ENCODE measurements around the gene TAOK2. TPM values are rescaled to one million over a fixed set of nuclear protein-coding genes. Genes with fewer than 3 reads are reported as not detected.

Gene TAOK2
- polyA plus RNA-seq, 1 donor from 2014 or later: 7.6 TPM

DNA sequence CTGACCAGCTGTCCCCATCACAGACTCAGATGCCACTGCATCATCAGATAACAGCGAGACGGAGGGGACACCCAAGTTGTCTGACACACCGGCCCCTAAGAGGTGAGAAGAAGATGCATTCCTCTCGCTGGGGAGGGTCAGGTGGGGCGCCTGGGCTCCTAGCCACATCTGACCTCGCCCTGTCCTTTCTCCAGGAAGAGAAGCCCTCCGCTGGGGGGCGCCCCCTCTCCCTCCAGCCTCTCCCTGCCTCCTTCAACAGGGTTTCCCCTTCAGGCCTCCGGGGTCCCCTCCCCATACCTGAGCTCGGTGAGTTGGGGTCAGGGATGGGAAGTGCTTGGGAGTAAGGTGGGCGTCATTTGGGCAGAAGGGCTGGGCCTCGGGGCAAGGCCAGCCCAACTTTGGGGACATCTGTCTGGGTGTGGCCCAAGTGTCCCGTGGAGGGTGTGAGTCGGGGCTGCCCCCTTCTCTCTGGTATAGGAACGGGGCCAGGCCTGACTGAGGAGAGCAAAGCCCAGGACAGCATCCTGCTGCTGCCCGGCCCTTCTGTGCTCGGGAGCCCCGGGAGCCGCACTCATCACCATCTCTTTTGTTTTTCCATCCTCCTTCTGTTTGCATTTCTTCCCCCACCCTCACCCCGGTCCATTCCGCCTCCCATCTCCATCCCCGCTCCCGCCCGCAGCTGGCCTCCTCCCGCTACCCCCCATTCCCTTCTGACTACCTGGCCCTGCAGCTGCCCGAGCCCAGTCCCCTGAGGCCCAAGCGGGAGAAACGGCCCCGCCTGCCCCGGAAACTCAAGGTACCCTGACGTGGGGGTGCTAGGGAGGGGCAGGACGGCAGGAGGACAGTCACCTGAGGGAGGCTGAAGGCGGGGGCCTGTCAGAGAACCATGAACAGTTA lies 27.3 kb downstream of the TAOK2 start:
- H3K9me3 Mint-ChIP-seq: no peaks in the 10 kb centered on the region
- H3K27ac Mint-ChIP-seq: no peak overlapping the region
- H3K27me3 Mint-ChIP-seq: no peaks in the 10 kb centered on the region
- peaks cover 6 to 20% (median 15%) of the 10 kb centered on the region in 3 donors for H3K4me1 Mint-ChIP-seq
- H3K4me3 Mint-ChIP-seq: no peak overlapping the region
- no peaks in the 10 kb centered on the region for H3K36me3 Mint-ChIP-seq

DNA sequence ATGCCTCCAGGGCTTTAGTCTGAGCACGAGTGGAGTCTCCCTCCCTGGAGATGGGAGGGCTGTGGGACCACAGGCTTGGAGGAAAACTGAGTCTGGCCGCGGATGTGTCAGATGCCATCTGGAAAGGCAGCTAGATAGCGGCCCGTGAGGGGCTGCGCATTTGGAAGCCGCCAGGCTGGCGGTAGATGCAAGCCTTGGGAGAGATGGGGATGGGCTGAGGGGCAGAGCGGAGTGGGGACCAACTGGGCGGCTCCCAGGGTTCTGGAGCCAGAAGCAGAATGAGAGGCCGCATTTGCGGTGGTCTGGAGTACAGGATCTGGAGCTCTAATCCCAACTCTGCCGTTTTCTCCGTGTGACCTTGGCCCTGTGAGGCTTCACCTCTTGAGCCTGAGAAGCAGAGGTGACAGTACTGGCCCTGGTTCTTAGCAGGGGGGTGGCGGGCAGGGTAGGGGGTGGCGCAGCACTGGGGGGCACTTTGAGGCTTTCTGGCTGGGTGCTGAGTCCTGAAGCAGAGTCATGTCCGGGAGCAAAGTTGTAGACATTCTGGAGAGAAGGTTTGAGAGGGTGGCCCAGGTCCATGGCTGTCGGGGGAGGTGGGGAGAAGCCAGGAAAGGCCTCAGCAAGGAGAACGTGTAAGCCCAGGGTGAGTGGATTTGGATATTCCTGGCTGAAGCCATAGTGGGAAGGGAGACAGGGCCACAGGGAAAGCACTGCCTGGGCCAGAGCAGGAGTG lies 29.1 kb downstream of the TAOK2 start:
- Mint-ChIP-seq H3K27ac (peak overlapping the region in 1 of 3 donors; percentile 93), H3K4me1 (peaks cover 0 to 10% (median 9%) of the 10 kb centered on the region in 3 donors), H3K4me3 (no peak overlapping the region), H3K36me3 (peaks cover 2% of the 10 kb centered on the region), H3K9me3 (no peaks in the 10 kb centered on the region), H3K27me3 (no peaks in the 10 kb centered on the region)

DNA sequence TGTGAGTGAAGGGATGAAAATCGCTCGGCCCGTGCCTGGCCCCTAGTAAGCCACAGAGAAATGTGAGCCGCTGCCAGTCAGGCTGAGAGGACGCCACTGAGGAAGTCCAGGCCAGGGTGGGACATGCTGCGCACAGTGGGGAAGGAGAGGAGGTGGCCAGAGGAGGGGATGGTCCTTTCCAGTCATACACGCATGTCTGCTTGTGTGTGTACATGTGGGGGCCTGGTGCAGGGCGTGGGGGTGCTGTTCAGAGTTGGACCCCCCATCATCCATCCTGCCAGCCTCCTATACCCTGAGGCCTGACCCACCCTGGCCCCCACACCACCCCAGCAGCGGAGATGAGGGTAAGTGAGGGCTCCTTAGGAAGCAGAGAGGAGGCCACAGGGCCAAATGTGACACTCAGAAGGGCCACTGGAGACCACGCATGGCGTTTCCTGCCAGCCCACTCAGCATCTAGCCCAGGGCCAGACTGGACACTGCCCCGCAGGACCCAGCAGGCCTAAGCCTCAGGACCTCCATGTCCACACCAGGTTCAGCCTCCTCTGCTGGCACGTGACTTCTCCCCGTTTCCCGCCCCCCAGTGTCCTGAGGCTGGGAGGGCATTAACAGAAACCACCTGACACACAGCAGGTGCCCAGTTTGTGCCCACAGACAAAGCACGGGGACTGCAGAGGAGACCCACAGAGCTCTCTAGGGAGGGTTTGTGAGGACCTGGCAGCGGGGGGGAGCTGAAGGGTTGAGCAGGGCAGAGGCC lies 30.2 kb downstream of the TAOK2 start:
- H3K4me3 Mint-ChIP-seq: no peak overlapping the region
- H3K36me3 Mint-ChIP-seq: peaks cover 2% of the 10 kb centered on the region
- H3K9me3 Mint-ChIP-seq: no peaks in the 10 kb centered on the region
- H3K4me1 Mint-ChIP-seq: peaks cover 0 to 5% (median 5%) of the 10 kb centered on the region in 3 donors
- no peaks in the 10 kb centered on the region for H3K27me3 Mint-ChIP-seq
- H3K27ac Mint-ChIP-seq: peak overlapping the region in 1 of 3 donors; percentile 93

DNA sequence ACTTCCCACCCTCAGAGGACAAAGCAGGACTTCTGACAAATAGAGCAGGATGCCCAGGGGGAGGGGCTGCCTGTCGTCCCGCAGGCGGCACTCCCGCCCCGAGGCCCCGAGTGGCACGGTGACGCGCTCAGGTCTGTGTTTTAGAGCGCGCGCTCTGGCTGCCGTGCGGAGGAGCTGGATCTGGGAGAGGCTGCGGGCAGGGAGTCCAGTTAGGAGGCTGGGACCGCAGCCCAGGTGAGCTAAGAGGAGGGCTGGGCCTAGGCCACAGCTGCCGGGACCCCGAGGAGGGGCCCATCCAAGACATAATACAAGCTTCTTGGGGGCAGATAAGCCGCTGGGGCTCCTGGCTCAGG lies 30.7 kb downstream of the TAOK2 start:
- no peak overlapping the region for H3K27ac Mint-ChIP-seq
- peaks cover 2% of the 10 kb centered on the region for H3K36me3 Mint-ChIP-seq
- peaks cover 0 to 4% (median 2%) of the 10 kb centered on the region in 3 donors for H3K4me1 Mint-ChIP-seq
- H3K4me3 Mint-ChIP-seq: no peak overlapping the region
- no peaks in the 10 kb centered on the region for H3K9me3 Mint-ChIP-seq
- H3K27me3 Mint-ChIP-seq: peaks cover 1% of the 10 kb centered on the region

DNA sequence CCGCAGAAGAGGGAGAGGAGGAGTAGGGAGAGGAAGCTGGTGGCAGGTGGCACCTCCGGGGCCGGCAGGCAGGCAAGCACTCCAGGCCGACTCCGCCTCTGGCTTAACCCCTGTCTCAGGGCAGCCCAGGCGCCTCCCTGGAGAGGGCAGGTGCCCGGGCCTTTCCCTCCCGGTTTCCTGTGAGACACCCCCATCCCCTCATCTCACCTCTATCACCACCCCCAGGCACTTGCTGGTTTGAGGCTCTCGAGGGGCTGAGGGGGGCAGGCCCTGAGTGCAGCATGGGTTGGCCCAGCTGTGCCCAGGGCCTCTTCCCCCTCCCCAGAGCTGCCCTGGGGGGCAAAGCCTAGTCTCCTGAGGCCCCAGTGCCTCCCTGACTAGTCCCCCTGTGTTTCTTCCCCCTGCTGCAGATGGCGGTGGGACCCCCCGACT lies 31.2 kb downstream of the TAOK2 start:
- no peak overlapping the region for H3K27ac Mint-ChIP-seq

DNA sequence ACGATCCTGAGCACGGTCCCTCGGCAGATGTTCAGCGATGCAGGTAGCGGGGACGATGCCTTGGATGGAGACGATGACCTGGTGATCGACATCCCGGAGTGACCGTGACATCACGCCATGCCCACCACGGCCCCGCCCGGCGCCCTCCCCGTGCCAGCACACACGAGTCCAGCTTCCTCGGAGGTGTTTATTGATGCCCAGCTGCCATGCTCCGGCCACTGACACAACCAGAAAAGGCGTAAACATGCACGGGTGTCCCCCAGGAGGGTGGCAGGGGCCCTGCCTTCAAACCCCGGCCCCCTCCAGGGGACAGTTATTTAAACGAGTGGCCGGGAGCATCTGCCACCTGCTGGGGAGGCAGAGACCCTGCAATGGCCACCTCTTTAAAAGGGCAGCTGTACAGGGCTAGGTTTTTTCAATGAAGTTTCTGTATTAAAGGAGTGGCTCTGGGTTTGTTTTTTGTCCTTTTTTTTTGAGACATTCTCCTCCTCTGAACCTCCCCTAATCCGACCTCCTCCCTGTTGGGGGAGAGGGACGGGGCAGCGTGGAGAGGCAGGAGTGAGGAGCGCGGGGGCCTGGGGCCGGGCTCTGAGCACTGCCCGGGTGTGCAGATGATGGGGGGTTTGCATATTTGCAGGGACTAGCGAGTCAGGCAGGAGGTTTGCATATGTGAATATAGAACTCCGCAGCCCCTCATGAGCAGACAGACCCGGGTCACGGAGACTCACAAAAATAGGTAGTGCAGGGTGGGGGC lies 31.9 kb downstream of the TAOK2 start:
- Mint-ChIP-seq H3K27ac (no peak overlapping the region), H3K4me3 (no peak overlapping the region), H3K27me3 (peaks cover 9% of the 10 kb centered on the region), H3K4me1 (no peaks in the 10 kb centered on the region), H3K9me3 (no peaks in the 10 kb centered on the region), H3K36me3 (peaks cover 2% of the 10 kb centered on the region)

More for the DNA sequence above, 31.2 kb downstream of the TAOK2 start:
- no peak overlapping the region for H3K4me3 Mint-ChIP-seq
- no peaks in the 10 kb centered on the region for H3K9me3 Mint-ChIP-seq
- peaks cover 2% of the 10 kb centered on the region for H3K36me3 Mint-ChIP-seq
- H3K4me1 Mint-ChIP-seq: no peaks in the 10 kb centered on the region
- H3K27me3 Mint-ChIP-seq: peaks cover 4% of the 10 kb centered on the region

DNA sequence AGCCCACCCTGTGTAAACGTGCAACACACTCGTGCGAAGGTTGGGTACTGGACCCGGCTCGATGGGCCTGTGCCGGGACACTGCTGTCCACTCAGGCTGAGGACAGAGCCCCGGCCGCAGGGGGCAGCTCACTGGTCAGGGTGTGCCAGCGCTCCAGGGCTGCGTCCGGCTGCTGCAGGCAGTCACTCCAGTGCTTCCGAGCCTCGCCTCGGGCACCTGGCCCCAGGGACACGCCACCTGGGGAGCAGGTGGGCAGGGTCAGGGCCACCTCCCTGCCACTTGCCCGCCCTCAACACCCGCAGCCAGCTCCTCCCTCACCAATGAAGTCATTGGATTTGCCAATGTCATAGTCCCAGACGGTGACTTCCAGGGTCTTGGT lies 32.4 kb downstream of the TAOK2 start:
- H3K27ac Mint-ChIP-seq: no peak overlapping the region
- H3K27me3 Mint-ChIP-seq: peaks cover 10% of the 10 kb centered on the region
- H3K4me3 Mint-ChIP-seq: no peak overlapping the region
- peaks cover 2% of the 10 kb centered on the region for H3K36me3 Mint-ChIP-seq
- H3K4me1 Mint-ChIP-seq: no peaks in the 10 kb centered on the region
- no peaks in the 10 kb centered on the region for H3K9me3 Mint-ChIP-seq

DNA sequence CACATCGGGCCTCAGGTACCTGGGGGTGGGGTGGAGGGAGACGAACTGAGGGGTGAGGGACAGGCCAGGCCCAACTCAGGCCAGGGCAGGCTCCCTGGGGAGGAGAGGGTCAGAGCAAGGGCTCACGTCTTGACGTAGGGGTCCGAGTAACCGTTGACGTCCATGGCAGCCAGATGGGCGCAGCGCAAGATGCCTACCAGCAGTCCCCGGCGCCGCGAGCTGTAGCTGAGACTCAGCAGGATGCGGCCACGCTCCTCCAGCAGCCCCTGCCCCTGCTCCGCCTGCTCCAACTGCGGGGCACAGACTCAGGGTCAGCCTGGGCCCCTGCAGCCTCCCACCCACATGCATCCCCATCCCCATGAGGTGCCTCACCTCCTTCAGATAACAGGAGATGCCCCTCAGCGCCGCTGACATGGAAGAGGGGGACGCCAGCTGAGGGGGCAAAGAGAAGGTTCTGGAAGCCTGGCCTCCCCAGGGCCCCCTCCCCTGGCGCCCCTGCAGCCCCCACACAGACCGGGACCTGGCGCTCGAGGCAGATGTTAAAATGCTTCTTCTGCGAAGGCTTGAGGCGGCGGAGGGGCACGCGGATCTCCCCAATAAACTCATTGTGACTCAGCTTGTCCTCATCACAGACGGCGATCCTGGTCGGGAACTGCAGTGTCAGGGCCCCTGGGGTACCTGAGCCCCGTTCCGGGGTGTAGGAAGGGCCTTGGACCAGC lies 33.1 kb downstream of the TAOK2 start:
- Mint-ChIP-seq H3K36me3 (peaks cover 2% of the 10 kb centered on the region), H3K27ac (no peak overlapping the region), H3K4me1 (no peaks in the 10 kb centered on the region), H3K9me3 (no peaks in the 10 kb centered on the region), H3K27me3 (peaks cover 13% of the 10 kb centered on the region), H3K4me3 (peak overlapping the region in 2 of 4 donors; percentile 17 to 84)

DNA sequence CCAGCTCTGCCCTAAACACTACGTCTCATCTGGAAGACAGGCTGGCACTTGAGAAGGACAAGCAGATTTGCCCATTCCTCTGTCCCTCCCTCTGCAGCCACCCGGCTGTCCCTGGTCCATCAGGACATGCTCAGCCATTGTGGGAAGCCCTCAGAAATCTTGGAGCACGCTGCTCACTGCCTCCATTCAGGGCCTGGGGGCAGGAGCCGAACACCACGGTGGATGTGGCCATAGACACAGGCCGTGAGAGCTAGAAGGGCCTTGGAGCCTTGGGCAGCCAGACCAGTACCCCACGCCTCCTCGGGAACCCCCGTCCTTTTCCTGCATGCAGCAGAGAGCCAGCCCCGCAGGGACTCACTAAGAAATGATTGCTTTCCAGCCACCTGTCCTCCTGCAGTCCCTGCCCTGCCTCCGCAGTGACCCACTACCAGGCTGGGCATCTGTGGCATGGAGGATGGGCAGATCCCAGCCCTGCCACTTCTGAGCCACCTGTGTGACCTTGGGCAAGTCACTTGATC lies 33.8 kb downstream of the TAOK2 start:
- Mint-ChIP-seq H3K4me1 (peaks cover 0 to 2% (median 2%) of the 10 kb centered on the region in 3 donors), H3K27me3 (peaks cover 19% of the 10 kb centered on the region), H3K9me3 (no peaks in the 10 kb centered on the region), H3K36me3 (peaks cover 2% of the 10 kb centered on the region), H3K27ac (no peak overlapping the region), H3K4me3 (peak overlapping the region in 1 of 4 donors; percentile 17)

DNA sequence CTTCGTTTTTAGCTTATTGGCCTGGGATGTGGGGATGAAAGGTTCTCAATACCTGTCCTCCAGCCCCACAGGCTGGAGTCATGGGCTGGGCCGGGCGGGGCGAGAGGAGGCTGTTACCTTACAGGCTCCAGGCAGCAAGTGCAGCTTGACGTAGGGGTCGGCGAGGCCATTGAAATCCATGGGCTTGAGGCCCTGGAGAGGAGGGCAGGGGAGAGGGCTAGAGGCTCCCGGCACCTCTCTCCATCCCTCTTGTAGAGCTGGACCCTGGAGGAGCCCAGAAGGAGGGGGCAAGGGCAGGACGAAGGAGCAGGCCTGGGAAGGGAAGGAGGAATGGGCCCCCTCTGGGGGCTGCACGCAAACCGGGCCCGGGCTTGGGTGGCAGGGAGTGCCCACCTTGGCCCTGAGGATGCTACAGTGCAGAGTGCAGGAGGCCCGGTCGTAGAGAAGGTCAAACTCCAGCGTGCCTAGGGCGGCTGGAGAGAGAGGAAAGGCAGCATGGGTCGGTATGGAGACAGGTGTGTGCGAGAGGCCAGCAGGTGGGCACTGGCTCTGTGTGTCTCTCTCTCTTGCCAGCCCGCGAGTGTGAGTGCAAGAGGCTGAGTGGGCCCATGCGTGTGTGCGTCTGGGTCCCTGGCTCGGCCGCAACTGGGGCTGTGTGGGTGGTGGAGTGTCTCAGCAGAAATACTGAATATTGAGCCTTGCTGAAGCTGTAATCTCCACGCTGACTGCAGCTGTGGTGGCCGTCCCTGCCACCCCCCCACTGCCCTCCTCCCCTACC lies 35.6 kb downstream of the TAOK2 start:
- Mint-ChIP-seq H3K27me3 (peaks cover 21% of the 10 kb centered on the region), H3K4me3 (peak overlapping the region in 2 of 4 donors; percentile 17 to 70), H3K36me3 (peaks cover 2% of the 10 kb centered on the region), H3K9me3 (no peaks in the 10 kb centered on the region), H3K4me1 (peaks cover 0 to 2% (median 2%) of the 10 kb centered on the region in 3 donors), H3K27ac (peak overlapping the region in 2 of 3 donors; percentile 23 to 35)

DNA sequence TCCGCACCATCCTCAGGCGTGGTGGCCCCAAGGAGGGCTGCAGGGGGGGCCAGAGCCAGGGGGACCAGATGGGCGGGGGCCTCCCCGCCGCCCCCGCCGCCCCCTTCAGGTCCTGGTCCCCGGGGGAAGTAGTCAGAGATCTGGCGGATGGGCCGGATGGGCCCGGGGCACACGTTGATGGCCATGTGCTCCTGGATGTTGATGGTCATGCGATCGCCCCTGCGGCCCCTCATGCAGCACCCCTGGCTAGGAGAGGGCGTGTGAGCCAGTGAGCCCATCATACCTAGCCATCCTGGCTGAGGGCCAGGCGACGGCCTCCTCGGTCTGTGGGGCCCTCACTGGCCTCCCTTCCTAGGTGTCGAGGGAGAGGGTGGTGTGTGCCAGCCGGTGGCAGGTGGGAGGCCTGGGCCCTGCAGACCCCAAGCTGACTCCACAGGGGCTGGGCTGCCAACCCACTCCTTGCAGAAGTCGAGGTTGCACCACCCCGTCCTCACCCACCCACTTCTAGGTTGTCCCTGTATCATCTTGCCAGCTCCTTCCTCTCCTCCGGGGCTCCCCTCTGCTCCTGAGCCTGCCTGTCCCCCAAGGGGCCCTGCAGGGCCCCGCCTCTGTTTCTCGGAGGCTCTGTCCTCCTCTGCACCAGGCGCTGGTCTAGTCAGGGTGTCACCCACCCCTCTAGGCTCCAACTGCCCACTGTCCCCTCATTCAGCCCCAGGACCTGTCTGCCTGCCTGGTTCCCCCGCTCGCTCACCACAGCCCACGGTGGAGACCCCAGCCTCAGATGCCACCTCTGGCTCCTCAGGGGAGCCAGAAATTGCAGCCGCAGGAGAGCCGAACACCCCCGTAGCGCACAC lies 36.5 kb downstream of the TAOK2 start:
- Mint-ChIP-seq H3K9me3 (no peaks in the 10 kb centered on the region), H3K27me3 (peaks cover 21% of the 10 kb centered on the region), H3K4me1 (peaks cover 0 to 2% (median 2%) of the 10 kb centered on the region in 3 donors), H3K27ac (no peak overlapping the region), H3K36me3 (peaks cover 2% of the 10 kb centered on the region), H3K4me3 (peak overlapping the region in 3 of 4 donors; percentile 65 to 77 (median 77))

All from IgD-negative memory B cell (primary cell).